Measurements from ENCODE around the gene FOLR1.

Gene FOLR1

DNA sequence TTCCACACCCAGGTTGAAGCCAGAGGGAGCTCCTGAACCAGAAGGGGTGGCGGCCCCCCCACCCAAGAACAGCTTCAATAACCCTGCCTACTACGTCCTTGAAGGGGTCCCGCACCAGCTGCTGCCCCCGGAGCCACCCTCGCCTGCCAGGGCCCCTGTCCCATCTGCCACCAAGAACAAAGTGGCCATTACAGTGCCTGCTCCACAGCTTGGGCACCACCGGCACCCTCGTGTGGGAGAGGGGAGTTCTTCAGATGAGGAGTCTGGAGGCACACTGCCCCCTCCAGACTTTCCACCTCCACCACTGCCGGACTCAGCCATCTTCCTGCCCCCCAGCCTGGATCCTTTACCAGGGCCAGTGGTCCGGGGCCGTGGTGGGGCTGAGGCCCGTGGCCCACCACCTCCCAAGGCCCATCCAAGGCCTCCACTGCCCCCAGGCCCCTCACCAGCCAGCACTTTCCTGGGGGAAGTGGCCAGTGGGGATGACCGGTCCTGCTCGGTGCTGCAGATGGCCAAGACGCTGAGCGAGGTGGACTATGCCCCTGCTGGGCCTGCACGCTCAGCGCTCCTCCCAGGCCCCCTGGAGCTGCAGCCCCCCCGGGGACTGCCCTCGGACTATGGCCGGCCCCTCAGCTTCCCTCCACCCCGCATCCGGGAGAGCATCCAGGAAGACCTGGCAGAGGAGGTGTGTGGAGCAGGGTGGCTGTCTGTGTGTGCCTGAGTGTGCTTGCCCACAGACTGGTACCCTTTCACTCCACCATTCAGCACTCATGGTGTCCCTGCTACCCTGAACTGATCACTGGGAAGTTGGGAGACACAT lies 45.4 kb downstream of the FOLR1 start:
- H3K4me3 ChIP-seq (ENCODE audit: low read depth, low read length), result no peak overlapping the region
- no peak for TF ChIP-seq CTCF (IDR thresholded peaks at IDR 0.05; ENCODE audit: low read depth, low read length, missing control alignments)
- in situ Hi-C loops (cut with HindIII; ENCODE audit: low sequenced_read_pairs), result no loop called here
- no peak for DNase-seq (ENCODE audit: low read depth)

DNA sequence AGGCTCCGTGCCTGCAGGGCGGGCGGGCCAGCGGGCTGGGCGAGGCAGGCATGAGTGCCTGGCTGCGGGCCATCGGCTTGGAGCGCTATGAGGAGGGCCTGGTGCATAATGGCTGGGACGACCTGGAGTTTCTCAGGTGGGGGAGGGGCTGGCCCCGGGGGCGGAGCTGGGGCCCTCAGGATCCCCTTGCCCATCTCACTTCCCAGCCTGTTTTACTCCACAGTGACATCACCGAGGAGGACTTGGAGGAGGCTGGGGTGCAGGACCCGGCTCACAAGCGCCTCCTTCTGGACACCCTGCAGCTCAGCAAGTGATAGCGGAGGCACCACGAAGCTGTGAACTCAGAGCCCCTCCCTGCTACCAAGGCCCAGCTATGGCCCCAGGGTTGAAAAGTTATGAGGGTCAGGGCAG lies 46.1 kb downstream of the FOLR1 start:
- DNase-seq (ENCODE audit: low read depth), result peak; percentile 29
- H3K4me3 ChIP-seq (ENCODE audit: low read depth, low read length), result no peak overlapping the region
- in situ Hi-C loops (cut with HindIII; ENCODE audit: low sequenced_read_pairs), result no loop called here

DNA sequence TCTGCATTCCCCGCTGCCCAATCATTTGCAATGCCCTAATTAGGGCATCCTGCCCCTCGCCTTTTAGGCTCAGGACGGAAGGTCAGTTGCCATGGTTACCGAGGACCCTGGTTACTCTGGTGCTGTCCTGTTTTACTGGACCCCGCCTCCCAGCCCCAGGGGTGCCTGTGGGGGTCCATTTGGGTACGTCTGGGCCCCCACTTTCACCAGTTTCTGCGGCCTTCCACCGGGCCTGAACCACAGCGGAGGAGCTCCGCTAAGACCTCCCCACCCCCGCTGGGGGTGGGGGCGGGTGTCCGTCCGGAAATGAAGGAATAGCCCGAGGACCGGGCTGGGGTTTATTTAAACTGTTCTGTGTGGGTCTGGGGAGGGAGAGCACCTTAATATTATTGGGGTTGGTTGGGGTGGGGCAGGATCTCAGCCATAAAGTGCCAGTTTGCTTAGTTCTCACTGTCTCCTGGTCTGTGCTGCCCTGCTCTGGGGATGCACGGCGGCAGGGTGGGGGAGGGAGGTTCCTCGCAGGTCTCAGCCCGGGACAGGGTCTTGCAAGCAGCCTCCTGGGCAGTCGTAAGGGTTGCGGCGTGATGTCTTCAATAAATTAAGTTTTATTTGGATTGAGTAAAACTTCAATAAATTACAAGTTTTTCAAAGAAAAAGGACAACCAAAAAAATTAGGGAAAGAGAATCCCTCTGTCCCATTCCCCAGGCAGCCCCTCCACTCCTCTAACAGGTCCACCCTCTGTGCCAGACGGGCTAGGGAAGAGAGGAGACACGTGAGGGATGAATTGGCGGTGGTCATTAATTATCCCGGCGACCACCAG lies 46.8 kb downstream of the FOLR1 start:
- DNase-seq (ENCODE audit: low read depth), result no peak
- in situ Hi-C loops (cut with HindIII; ENCODE audit: low sequenced_read_pairs), result no loop called here
- no peak for TF ChIP-seq CTCF (IDR thresholded peaks at IDR 0.05; ENCODE audit: low read depth, low read length, missing control alignments)
- H3K4me3 ChIP-seq (ENCODE audit: low read depth, low read length), result no peak overlapping the region

More for the DNA sequence above, 46.1 kb downstream of the FOLR1 start:
- TF ChIP-seq CTCF (IDR thresholded peaks at IDR 0.05; ENCODE audit: low read depth, low read length, missing control alignments), result peak; percentile 83

DNA sequence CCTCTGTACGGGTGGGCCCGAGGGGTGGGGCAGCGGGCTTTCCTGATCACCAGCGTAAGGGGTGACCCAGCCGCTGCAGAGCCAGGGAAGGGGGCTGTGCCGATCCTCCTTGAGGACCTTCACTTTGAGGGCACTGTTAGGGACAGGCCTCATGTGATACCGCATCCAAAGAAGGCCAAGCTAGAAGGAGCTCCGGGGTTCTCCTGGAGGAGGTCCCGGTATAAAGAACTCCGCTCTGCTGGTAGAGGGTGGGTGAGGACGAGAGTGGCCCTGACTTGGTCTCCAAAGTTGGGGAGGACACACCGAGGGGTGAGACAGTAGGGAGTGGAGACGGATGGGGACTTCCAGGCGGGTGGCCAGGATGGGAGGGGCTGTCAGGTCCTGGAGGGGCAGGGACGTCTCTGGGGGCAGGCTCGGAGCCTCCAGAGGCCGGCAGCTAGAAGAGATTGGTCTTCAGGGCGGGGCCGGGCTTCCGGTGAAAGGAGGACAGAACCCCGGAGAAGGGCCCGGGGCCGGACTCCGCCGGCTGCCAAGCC lies 47.4 kb downstream of the FOLR1 start:
- DNase-seq (ENCODE audit: low read depth), result no peak
- in situ Hi-C loops (cut with HindIII; ENCODE audit: low sequenced_read_pairs), result no loop called here
- H3K4me3 ChIP-seq (ENCODE audit: low read depth, low read length), result peak overlapping the region; percentile 18
- TF ChIP-seq CTCF (IDR thresholded peaks at IDR 0.05; ENCODE audit: low read depth, low read length, missing control alignments), result no peak

- in situ Hi-C loops (cut with HindIII; ENCODE audit: low sequenced_read_pairs), result loop anchor here (10.0 kb wide), 1 partner anchor 105 kb away; no protein-coding TSS in a partner anchor
- H3K4me3 ChIP-seq (ENCODE audit: low read depth, low read length), result peak overlapping the region; percentile 18
- DNase-seq (ENCODE audit: low read depth), result no peak
- no peak for TF ChIP-seq CTCF (IDR thresholded peaks at IDR 0.05; ENCODE audit: low read depth, low read length, missing control alignments)
Observed at GRCh38 chr11:72239849-72240460, 48.0 kb downstream of the FOLR1 start.
